A172 (cell line): ENCODE data around the gene SOX12. TPM values are rescaled to one million over a fixed set of nuclear protein-coding genes. Genes with fewer than 3 reads are reported as not detected.
A peak's percentile ranks its signal among the peaks of the same experiment; 100 is the strongest.

Experiments
- DNase-seq: peaks from one replicate; pipeline ENCODE4 v3.0.0-alpha.2; 2015; ENCODE audit warnings: low spot score
- total RNA-seq: library from RNA; depleted of rRNA; stranded (reverse); fragments of >200 nt; shearing (Covaris generic); gene quantifications from 2 replicates; pipeline ENCODE4 v1.2.3, GENCODE V29; 2014

Gene SOX12
- total RNA-seq, 1 experiment from 2014 or later = 7.4 TPM

DNA sequence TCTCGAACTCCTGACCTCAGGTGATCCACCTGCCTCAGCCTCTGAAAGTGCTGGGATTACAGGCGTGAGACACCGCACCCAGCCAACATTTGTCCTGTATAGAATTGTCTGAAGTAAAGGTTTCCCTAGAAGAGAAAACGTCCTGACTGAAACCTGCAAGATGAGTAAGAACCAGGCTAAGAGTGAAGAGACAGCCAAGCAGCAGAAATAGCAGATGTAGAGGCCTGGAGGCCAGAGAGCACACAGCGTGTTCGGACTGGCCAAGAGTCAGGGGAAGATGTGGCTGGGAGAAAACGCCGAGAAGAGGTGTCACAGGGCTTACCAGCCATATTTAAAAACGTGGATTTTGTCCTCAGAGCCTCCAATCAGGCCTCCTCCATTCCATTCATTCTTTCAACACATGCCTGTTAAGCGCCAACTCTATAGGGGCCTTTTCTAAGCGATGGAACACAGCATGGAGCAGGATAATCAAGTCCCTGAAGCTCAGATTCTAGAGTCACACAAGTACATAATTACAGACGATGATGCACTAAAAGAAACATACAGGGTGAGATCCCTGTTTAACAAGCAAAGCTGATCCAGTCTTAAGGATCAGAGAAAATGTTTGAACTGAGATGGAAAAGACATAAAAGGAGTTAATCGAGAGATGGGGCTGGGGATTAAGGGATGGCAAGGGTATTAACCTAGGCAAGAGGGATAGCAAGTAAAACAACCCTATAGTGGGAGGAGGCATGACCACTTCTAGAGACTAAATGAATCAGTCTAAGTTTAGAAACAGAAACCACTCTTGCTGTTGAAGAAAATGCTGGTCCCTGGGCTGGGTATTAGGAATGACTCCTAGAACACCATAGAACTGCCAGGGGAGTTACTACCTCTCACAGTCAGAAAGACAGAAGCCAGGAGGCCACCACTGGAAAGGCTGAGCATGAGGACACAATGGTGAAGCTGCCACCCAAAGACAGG is 23.2 kb upstream of the SOX12 start:
- no peak for DNase-seq

DNA sequence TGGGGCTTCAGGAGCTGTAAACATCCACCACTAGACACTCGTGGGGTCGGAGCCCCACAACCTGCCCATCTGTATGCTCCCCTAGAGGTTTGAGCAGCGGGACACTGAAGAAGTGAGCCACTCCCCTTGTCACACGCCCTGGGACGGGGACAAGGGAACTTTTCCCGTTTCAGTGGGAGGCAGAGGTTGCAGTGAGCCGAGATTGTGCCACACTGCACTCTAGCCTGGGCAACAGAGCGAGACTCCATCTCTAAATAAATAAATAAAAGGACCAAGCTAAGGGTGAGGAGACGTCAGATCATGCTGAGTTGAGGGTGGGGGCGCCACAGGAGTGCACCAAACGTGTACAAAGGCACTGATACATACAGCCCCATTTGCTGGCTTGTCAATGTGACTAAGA is 19.6 kb upstream of the SOX12 start:
- no peak for DNase-seq

- DNase-seq = no peak
Measured at GRCh38 chr20:308427-309038, 16.8 kb upstream of the SOX12 start.

DNA sequence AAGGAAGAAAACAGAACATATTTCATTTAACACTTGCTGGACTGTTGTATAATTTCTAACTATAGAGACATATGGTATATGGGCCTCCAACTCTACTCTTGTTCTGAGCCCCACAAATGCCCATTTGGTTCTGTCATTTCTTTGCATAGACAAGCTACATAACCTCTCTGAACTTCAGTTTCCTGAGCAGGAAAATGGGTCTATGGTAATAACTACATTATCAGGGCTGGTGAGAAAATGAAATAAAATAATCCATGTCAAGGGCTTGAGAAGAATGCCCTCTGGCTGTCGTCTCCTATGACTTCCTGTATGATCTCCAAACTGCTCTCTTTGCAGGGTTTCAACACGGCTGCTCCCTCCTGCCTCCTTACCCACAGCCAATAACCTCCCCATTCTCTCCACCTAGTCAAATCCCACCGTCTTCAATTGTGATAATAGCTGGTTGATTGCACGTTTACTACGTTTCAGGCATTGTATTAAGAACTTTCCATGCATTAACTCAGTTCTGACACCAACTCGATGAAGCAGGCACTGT is 16.0 kb upstream of the SOX12 start:
- no peak for DNase-seq

DNA sequence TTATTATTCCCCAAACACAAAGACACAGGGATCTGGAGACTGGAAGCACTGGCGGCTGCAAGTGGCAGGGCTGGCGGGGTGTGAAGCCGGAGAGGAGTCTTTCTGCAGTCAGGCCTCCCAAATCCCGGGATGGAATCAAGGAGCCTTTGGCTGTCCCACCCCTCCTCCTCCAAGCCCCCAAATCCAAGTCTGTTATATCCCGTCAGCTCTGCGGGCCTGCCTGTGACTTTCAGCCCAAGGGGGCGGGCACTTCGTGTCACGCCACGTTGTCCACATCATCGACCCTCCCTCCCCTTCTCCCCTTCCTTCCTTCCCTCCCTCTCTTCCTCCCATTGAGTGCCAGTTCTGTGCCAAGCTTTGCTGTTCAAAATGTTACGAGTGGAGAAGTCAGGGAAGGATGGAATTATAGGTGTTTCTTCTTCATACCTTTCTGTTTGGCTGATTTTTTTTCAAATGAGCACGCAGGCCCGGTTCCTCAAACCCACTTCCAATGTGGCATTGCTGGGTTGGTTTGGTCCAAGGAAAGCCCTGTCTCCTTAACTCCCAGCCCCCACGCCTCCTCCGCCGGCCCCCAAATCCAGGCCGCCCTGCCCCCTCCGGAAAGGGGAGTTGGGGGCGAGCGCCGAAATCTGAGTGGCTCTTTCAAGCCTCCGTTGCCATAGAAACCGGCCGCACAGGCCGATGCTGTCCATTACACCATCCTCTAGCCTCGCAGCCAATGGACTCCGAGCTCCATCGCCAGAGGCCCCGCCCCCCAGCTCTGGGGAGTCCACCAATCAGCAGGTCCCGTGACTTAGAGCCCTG is 15.3 kb upstream of the SOX12 start:
- peak; percentile 98 for DNase-seq

- DNase-seq = no peak
Measured at GRCh38 chr20:310645-311044, 14.7 kb upstream of the SOX12 start.

GRCh38 chr20:311609-312008 is 13.7 kb upstream of the SOX12 start:
- no peak for DNase-seq

- DNase-seq = no peak
Measured at GRCh38 chr20:312067-312466, 13.3 kb upstream of the SOX12 start.

GRCh38 chr20:312866-313265 is 12.5 kb upstream of the SOX12 start:
- no peak for DNase-seq

- no peak for DNase-seq
Measured at GRCh38 chr20:313402-313801, 11.9 kb upstream of the SOX12 start.

DNA sequence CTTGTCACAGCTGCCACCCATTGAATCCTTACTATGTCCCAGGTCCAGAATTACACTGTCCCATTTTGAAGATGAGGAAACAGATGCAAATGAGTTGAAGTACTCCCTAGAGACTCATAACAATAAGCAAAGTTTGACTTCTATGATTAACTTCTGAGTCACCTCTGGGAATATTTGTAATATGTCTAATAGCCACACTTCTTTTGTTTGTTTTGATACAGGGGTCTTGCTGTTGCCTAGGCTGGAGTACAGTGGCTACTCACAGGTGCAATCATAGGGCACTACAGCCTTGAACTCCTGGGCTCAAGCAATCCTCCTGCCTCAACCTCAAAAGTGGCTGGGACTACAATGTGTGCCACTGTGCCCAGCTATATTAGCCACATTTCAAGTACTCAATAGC is 11.4 kb upstream of the SOX12 start:
- DNase-seq = no peak

DNA sequence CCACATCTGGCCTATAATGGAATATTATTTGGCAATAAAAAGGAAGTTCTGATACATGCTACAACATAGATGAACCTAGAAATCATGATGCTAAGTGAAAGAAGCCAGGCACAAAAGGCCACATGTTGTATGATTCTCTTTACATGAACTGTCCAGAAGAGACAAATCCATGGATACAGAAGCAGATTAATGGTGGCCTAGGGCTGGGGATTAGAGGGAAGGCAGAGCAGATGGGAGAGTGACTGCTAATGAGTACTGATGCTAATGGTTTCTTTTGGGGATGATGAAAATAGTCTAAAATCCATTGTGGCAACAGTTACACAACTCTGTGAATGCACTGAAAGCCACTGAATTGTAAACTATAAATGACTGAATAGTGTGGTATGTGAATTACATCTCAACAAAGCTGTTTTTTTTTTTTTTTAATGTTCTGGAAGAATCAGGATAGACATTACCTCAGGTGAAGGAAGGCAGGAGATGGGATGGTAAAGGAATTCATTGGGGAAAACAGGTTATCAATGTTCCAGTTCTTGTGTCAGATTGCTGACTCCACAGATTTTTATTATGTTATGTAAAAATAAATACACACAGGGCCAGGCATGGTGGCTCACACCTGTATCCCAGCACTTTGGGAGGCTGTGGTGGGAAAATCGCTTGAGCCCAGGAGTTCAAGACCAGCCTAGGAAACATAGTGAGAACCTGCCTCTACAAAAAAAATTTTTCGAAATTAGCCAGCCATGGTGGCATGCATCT is 8.9 kb upstream of the SOX12 start:
- no peak for DNase-seq

DNA sequence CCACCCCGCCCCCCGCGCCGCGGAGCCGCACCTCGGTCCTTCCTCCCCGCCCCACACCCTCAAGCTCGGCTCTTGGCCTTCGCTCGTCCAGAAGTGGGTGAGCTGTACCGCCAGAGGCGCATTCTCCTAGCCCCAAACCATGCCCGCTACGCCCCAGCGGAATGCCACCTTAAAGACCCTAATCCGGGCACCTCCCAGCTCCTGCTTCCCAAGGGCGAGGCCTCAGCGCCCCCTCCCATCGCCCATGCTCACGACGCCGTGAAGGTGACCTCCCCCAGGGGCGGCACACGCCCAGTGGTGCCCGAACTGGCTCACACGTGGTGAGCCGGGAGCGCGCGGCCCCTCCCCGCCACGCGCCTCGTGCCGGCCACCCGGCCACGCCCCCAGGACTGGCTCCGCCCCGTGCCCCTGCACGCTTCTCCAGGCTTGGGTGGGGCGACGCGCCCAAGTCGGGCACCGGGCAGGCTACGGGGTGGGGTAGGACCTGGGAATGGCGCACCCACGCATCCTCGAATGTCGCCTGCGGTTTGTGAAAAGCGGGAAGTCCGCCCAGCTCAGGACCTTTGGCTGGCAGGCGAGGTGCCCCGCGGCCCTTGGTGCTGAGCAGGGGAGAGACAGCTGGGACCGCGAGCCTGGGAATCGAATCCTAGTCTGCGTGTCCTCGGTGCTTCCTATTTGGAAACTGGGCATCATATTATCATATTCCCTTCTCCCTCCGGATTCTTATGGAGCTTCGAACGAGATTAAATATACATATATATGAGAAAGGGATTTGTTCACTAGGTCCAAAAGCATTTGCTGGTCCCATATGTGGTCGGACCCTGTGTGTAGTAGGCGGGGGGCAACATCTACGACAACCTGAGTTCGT is 941 bp upstream of the SOX12 start:
- peak; percentile 80 for DNase-seq

GRCh38 chr20:325889-326644 is 715 bp downstream of the SOX12 start:
- peak; percentile 32 for DNase-seq

DNA sequence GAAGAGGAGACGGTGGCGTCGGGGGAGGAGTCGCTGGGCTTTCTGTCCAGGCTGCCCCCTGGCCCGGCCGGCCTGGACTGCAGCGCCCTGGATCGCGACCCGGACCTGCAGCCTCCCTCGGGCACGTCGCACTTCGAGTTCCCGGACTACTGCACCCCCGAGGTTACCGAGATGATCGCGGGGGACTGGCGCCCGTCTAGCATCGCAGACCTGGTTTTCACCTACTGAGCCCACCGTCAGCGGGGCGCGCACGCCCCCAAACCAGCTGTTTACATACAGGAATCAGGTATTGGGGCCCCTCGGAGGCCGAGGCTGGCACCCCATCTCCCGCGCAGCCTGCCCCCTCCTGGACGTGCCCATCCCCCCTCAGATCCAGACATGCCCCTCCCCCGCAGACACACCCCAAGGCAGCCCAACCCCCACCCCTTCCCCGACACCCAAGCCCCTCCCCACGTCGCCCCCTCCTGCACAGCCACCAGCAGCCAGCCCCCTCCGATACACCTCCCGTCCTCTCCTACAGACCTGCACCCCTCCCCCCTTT is 1.4 kb downstream of the SOX12 start:
- peak; percentile 27 for DNase-seq

DNA sequence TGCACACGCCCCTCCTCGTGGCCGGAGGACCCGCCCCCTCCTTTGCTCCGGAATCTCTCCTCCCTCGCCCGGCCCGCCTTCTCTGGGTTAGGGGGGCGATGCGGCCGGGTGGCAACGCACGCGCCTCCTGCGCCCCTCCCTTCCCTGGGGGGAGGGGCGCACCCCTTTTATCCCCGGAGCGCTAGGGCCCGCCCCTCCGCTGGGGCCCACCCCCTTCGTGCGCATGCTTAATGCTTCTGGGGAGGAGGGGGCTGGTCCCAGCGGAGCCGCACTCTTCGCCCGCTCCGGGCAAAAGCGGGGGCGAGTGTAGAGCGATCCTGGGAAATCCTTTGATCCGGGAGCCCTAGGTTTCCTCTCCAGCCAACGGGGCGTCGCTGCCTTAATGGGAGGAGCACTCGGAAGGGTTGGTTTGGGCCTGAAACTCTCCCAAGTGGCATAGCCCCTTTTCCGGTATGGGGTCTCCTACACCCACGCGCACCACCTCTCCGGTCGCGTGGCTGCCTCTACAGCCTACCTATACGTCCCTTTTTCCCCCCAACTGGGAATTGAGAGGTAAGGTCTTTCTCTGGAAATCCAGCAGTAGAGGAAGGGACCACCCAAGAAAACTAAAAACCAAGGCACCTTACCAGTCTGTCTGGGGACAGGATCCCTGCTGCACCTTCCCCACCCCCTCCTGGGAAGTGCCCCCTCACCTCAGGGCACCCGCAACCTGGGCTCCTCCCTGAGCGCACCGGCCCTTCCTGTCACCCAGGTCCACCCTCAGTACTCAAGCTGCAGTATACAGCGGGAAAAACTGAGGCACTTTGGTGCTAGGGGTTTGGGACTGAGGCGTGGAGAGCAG is 2.1 kb downstream of the SOX12 start:
- peak; percentile 79 for DNase-seq

- DNase-seq = no peak
Measured at GRCh38 chr20:328027-328974, 2.9 kb downstream of the SOX12 start.
